NCI-H2227 (cell line): ENCODE results near the gene KIF14.
"Not testable (repeated sequence)": the region's sequence is repeated elsewhere in the genome, so short reads cannot be mapped to it uniquely, and the experiment has no call there.

ENCODE experiments used
- DNase-seq: peaks from one replicate; lab custom pipeline; 2025; ENCODE audit not compliant: unreplicated experiment; lab: John Stamatoyannopoulos, UW

The KIF14 gene

GRCh38 chr1:200631375-200631774 lies 10.8 kb upstream of the KIF14 start:
- no peak for DNase-seq

- DNase-seq = not testable (repeated sequence)
These were observed 10.0 kb upstream of the KIF14 start for GRCh38 chr1:200630515-200630899.

- no peak for DNase-seq
These were observed 9.4 kb upstream of the KIF14 start for GRCh38 chr1:200629876-200630514.

- no peak for DNase-seq
These were observed 7.8 kb upstream of the KIF14 start for GRCh38 chr1:200628223-200628881.

- DNase-seq = no peak
These were observed 7.1 kb upstream of the KIF14 start for GRCh38 chr1:200627575-200628222.

GRCh38 chr1:200626853-200627534 lies 6.4 kb upstream of the KIF14 start:
- no peak for DNase-seq

GRCh38 chr1:200625381-200625824 lies 4.9 kb upstream of the KIF14 start:
- no peak for DNase-seq

- no peak for DNase-seq
These were observed 4.3 kb upstream of the KIF14 start for GRCh38 chr1:200624679-200625335.

- no peak for DNase-seq
These were observed 668 bp downstream of the KIF14 start for GRCh38 chr1:200619894-200620272.

GRCh38 chr1:200610846-200611245 lies 9.7 kb downstream of the KIF14 start:
- no peak for DNase-seq

GRCh38 chr1:200602632-200603031 lies 17.9 kb downstream of the KIF14 start:
- DNase-seq = no peak

- no peak for DNase-seq
These were observed 30.6 kb downstream of the KIF14 start for GRCh38 chr1:200590001-200590400.

GRCh38 chr1:200588698-200589097 lies 31.9 kb downstream of the KIF14 start:
- DNase-seq = no peak

- no peak for DNase-seq
These were observed 56.2 kb downstream of the KIF14 start for GRCh38 chr1:200564319-200564718.

- DNase-seq = no peak
These were observed 58.7 kb downstream of the KIF14 start for GRCh38 chr1:200561856-200562214.

GRCh38 chr1:200558866-200559459 lies 61.6 kb downstream of the KIF14 start:
- DNase-seq = peak; percentile 54

- DNase-seq = peak; percentile 17
These were observed 64.5 kb downstream of the KIF14 start for GRCh38 chr1:200556002-200556401.

GRCh38 chr1:200552737-200553136 lies 67.8 kb downstream of the KIF14 start:
- not testable (repeated sequence) for DNase-seq

GRCh38 chr1:200550367-200550766 lies 70.2 kb downstream of the KIF14 start:
- no peak for DNase-seq

- no peak for DNase-seq
These were observed 73.2 kb downstream of the KIF14 start for GRCh38 chr1:200547386-200547785.

GRCh38 chr1:200546577-200546976 lies 74.0 kb downstream of the KIF14 start:
- DNase-seq = no peak
